Trophoblast cell (in vitro differentiated cells and primary cell): Measurements from ENCODE around the gene SMOC2.

Source experiments
- DNase-seq, 2 donors: peaks; one replicate each; pipeline ENCODE4 v3.0.0-alpha.2; 2016
- H2AFZ ChIP-seq: 2 replicates; pipeline ENCODE4 v1.6.1; 2013; ENCODE audit warnings: low read length, moderate library complexity, mild to moderate bottlenecking; ENCODE audit not compliant: insufficient read depth, poor library complexity
- H2AK5ac ChIP-seq: 2 replicates; pipeline ENCODE4 v1.6.1; 2013; ENCODE audit warnings: mild to moderate bottlenecking, low read length
- H2BK120ac ChIP-seq: 2 replicates; pipeline ENCODE4 v1.6.1; 2013; ENCODE audit warnings: low read length, mild to moderate bottlenecking, moderate library complexity; ENCODE audit not compliant: insufficient read depth, poor library complexity
- H2BK12ac ChIP-seq: 2 replicates; pipeline ENCODE4 v1.6.1; 2013; ENCODE audit warnings: mild to moderate bottlenecking, low read length, moderate library complexity
- H2BK5ac ChIP-seq: 2 replicates; pipeline ENCODE4 v1.6.1; 2013; ENCODE audit warnings: low read length, low read depth, moderate library complexity, mild to moderate bottlenecking; ENCODE audit not compliant: poor library complexity
- H3K14ac ChIP-seq: 2 replicates; pipeline ENCODE4 v1.6.1; 2013; ENCODE audit warnings: mild to moderate bottlenecking, low read length
- H3K18ac ChIP-seq: 2 replicates; pipeline ENCODE4 v1.6.1; 2013; ENCODE audit warnings: mild to moderate bottlenecking, low read length
- H3K23ac ChIP-seq: 2 replicates; pipeline ENCODE4 v1.6.1; 2013; ENCODE audit warnings: low read length
- H3K27ac ChIP-seq: 2 replicates; pipeline ENCODE4 v1.5.1; 2013; ENCODE audit warnings: low read depth, mild to moderate bottlenecking, inconsistent platforms, low read length, moderate library complexity
- H3K27me3 ChIP-seq: 2 replicates; pipeline ENCODE4 v1.6.1; 2013; ENCODE audit warnings: inconsistent platforms, mild to moderate bottlenecking, low read length, moderate library complexity; ENCODE audit not compliant: insufficient read depth
- H3K36me3 ChIP-seq, 2 experiments: 1 replicate in 1 of 2; 2 replicates in 1 of 2; pipeline ENCODE4 v1.6.1; 2013; ENCODE audit warnings: low read length in 2 of 2, mild to moderate bottlenecking in 2 of 2, moderate library complexity in 1 of 2; ENCODE audit not compliant: insufficient read depth in 2 of 2, control insufficient read depth in 1 of 2
- H3K4ac ChIP-seq: 2 replicates; pipeline ENCODE4 v1.6.1; 2013; ENCODE audit warnings: low read depth, mild to moderate bottlenecking, low read length, moderate library complexity
- H3K4me1 ChIP-seq, 2 experiments: 1 replicate in 1 of 2; 2 replicates in 1 of 2; pipeline ENCODE4 v1.6.1; 2013; ENCODE audit warnings: low read length in 2 of 2, mild to moderate bottlenecking in 2 of 2, moderate library complexity in 1 of 2; ENCODE audit not compliant: insufficient read depth in 2 of 2, control insufficient read depth in 1 of 2
- H3K4me2 ChIP-seq: 2 replicates; pipeline ENCODE4 v1.6.1; 2013; ENCODE audit warnings: inconsistent platforms, mild to moderate bottlenecking, low read length, moderate library complexity
- H3K4me3 ChIP-seq: 2 replicates; pipeline ENCODE4 v1.5.1; 2013; ENCODE audit warnings: mild to moderate bottlenecking, low read depth, low read length, inconsistent platforms
- H3K79me1 ChIP-seq: one replicate; pipeline ENCODE4 v1.6.1; 2013; ENCODE audit warnings: low read length
- H3K79me2 ChIP-seq: 2 replicates; pipeline ENCODE4 v1.6.1; 2013; ENCODE audit warnings: low read length, mild to moderate bottlenecking; ENCODE audit not compliant: control insufficient read depth, insufficient read depth, poor library complexity
- H3K9ac ChIP-seq: 2 replicates; pipeline ENCODE4 v1.6.1; 2013; ENCODE audit warnings: mild to moderate bottlenecking, low read length
- H3K9me3 ChIP-seq: 2 replicates; pipeline ENCODE4 v1.6.1; 2013; ENCODE audit warnings: low read depth, mild to moderate bottlenecking, control low read depth, inconsistent platforms, low read length; ENCODE audit not compliant: insufficient read depth
- H4K12ac ChIP-seq: 2 replicates; pipeline ENCODE4 v1.6.1; 2013; ENCODE audit warnings: low read depth, mild to moderate bottlenecking, low read length, moderate library complexity
- H4K8ac ChIP-seq: 2 replicates; pipeline ENCODE4 v1.6.1; 2013; ENCODE audit warnings: low read depth, mild to moderate bottlenecking, low read length, moderate library complexity
- H4K91ac ChIP-seq: one replicate; pipeline ENCODE4 v1.6.1; 2013; ENCODE audit warnings: low read depth, mild to moderate bottlenecking, low read length, moderate library complexity
- WGBS: extraction: QIAGEN DNeasy Blood & Tissue Kit; methylation state at CpG from one replicate; pipeline ENCODE4 v1.1.7; 2013; ENCODE audit warnings: missing lambda C conversion rate; ENCODE audit not compliant: insufficient read length, insufficient coverage; ENCODE audit errors: extremely low coverage; 5-methylcytosine and 5-hydroxymethylcytosine counted together

The SMOC2 gene

GRCh38 chr6:168433898-168434297 lies 7.1 kb upstream of the SMOC2 start:
- Histone ChIP-seq H3K9me3 (peaks cover 1% of the 10 kb centered on the region), H3K4ac (no peak overlapping the region), H3K18ac (no peak overlapping the region), H3K23ac (no peak overlapping the region), H3K79me2 (no peaks in the 10 kb centered on the region), H3K79me1 (no peaks in the 10 kb centered on the region), H2BK5ac (no peak overlapping the region), H4K8ac (no peak overlapping the region), H3K14ac (no peak overlapping the region), H4K12ac (no peak overlapping the region), H2BK120ac (no peak overlapping the region), H3K36me3 (no peaks in the 10 kb centered on the region), H3K4me3 (no peak overlapping the region), H3K9ac (no peak overlapping the region), H2AFZ (no peak overlapping the region), H3K4me1 (peaks cover 0 to 2% of the 10 kb centered on the region in 2 experiments), H3K27me3 (peaks cover 2% of the 10 kb centered on the region), H2BK12ac (no peak overlapping the region), H2AK5ac (no peak overlapping the region), H4K91ac (no peak overlapping the region), H3K27ac (no peak overlapping the region), H3K4me2 (no peak overlapping the region)
- no peak for DNase-seq
- WGBS, result no CpG with 5 or more reads among the region's 8 CpGs

- Histone ChIP-seq H3K27me3 (peaks cover 2% of the 10 kb centered on the region), H3K14ac (no peak overlapping the region), H3K23ac (no peak overlapping the region), H3K4me3 (no peak overlapping the region), H3K4ac (no peak overlapping the region), H3K27ac (no peak overlapping the region), H2AK5ac (no peak overlapping the region), H3K9me3 (peaks cover 1% of the 10 kb centered on the region), H2BK12ac (no peak overlapping the region), H2AFZ (no peak overlapping the region), H3K79me1 (no peaks in the 10 kb centered on the region), H3K79me2 (no peaks in the 10 kb centered on the region), H3K4me1 (peaks cover 0 to 2% of the 10 kb centered on the region in 2 experiments), H4K8ac (no peak overlapping the region), H3K4me2 (no peak overlapping the region), H4K91ac (no peak overlapping the region), H4K12ac (no peak overlapping the region), H3K36me3 (no peaks in the 10 kb centered on the region), H2BK120ac (no peak overlapping the region), H2BK5ac (no peak overlapping the region), H3K18ac (no peak overlapping the region), H3K9ac (no peak overlapping the region)
- no peak for DNase-seq
- WGBS, result no CpG with 5 or more reads among the region's 6 CpGs
Measured at GRCh38 chr6:168434505-168434904, 6.5 kb upstream of the SMOC2 start.

- Histone ChIP-seq H4K91ac (no peak overlapping the region), H3K14ac (no peak overlapping the region), H4K8ac (no peak overlapping the region), H3K4ac (no peak overlapping the region), H3K4me2 (no peak overlapping the region), H3K4me3 (no peak overlapping the region), H4K12ac (no peak overlapping the region), H3K9me3 (peaks cover 1% of the 10 kb centered on the region), H3K18ac (no peak overlapping the region), H3K23ac (no peak overlapping the region), H3K9ac (no peak overlapping the region), H3K27ac (no peak overlapping the region), H3K4me1 (peaks cover 14% of the 10 kb centered on the region in 2 experiments), H2BK5ac (no peak overlapping the region), H3K79me1 (peaks cover 4% of the 10 kb centered on the region), H2AFZ (no peak overlapping the region), H2BK120ac (no peak overlapping the region), H2BK12ac (no peak overlapping the region), H3K27me3 (peaks cover 25% of the 10 kb centered on the region), H3K36me3 (no peaks in the 10 kb centered on the region), H3K79me2 (no peaks in the 10 kb centered on the region), H2AK5ac (no peak overlapping the region)
- no CpG with 5 or more reads among the region's 9 CpGs for WGBS
- DNase-seq, result no peak
Measured at GRCh38 chr6:168437751-168438150, 3.2 kb upstream of the SMOC2 start.

- Histone ChIP-seq H3K27me3 (peaks cover 32% of the 10 kb centered on the region), H3K4me2 (no peak overlapping the region), H3K9me3 (peaks cover under 1% of the 10 kb centered on the region), H3K4me1 (peaks cover 14 to 17% of the 10 kb centered on the region in 2 experiments), H4K8ac (no peak overlapping the region), H3K79me1 (peaks cover 4% of the 10 kb centered on the region), H3K14ac (no peak overlapping the region), H4K12ac (no peak overlapping the region), H2AK5ac (no peak overlapping the region), H3K9ac (no peak overlapping the region), H3K36me3 (no peaks in the 10 kb centered on the region), H3K27ac (no peak overlapping the region), H2BK12ac (no peak overlapping the region), H3K79me2 (no peaks in the 10 kb centered on the region), H3K4me3 (no peak overlapping the region), H3K23ac (no peak overlapping the region), H2BK5ac (no peak overlapping the region), H3K4ac (no peak overlapping the region), H2AFZ (no peak overlapping the region), H4K91ac (no peak overlapping the region), H3K18ac (no peak overlapping the region), H2BK120ac (no peak overlapping the region)
- DNase-seq, result peak in 1 of 2 donors; percentile 7
- WGBS, result no CpG with 5 or more reads among the region's 4 CpGs
Measured at GRCh38 chr6:168438783-168439520, 2.0 kb upstream of the SMOC2 start.
